Measurements from ENCODE around the gene PANK3. TPM values are rescaled to one million over a fixed set of nuclear protein-coding genes. Genes with fewer than 3 reads are reported as not detected.

Gene PANK3
- total and polyA plus RNA-seq, 10 of the 15 experiments (the other 5 are each of a cell fraction or from before 2014, with no cell fraction given): 4.7 to 43.7 (median 23.9) TPM

DNA sequence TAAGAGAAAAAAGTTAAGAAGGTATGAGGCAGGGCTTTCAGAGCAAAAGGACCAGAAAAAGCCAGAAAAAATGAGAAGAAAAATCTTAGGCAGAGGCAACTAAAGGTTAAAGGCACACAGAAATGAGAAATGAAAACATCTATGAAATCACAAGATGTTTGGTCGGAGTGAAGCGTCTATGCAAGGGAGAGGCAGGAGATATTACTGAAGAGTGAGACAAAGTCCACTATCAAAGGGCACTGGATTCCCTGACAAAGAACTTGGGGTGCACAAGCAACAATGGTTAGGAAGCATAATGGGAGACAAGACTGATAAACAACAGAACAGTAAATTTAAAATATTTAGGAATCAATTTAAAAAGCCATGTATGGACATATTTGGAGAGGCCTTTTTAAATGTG is 16.9 kb downstream of the PANK3 start:
- Histone ChIP-seq H4K20me1 (ENCODE audit: control insufficient read depth, insufficient read depth) (no peaks in the 10 kb centered on the region), H3K27ac (ENCODE audit: control insufficient read depth, insufficient read depth) (no peak overlapping the region), H3K9ac (ENCODE audit: control insufficient read depth, insufficient read depth, low read length) (no peak overlapping the region), H3K79me2 (ENCODE audit: control insufficient read depth, insufficient read depth, low read length) (peaks cover 4% of the 10 kb centered on the region), H3K36me3 (ENCODE audit: control insufficient read depth in 2 of 2, insufficient read depth in 2 of 2, low read length in 1 of 2) (peaks cover 0 to 36% of the 10 kb centered on the region in 2 experiments), H3K27me3 (replicated peaks in 1 of 2; ENCODE audit: control insufficient read depth in 2 of 2, insufficient read depth in 2 of 2, low read length in 1 of 2) (no peaks in the 10 kb centered on the region), H3K4me2 (ENCODE audit: control insufficient read depth, insufficient read depth) (no peak overlapping the region), H2AFZ (ENCODE audit: control insufficient read depth, low read depth, low read length) (no peak overlapping the region), H3K9me3 (replicated peaks; ENCODE audit: control insufficient read depth, insufficient read depth, low read length) (no peaks in the 10 kb centered on the region), H3K4me3 (no peak overlapping the region), H3K4me1 (ENCODE audit: control insufficient read depth, insufficient read depth, low read length) (no peaks in the 10 kb centered on the region)
- ChIA-PET SMC1A (ENCODE audit: uncharacterized antibody, unreplicated experiment) (no interaction called here), POLR2A (no interaction called here), CTCF (interaction anchor here (1.5 kb wide), 1 partner anchor 13 kb away, joined by 3 read pairs; no protein-coding TSS in a partner anchor), RAD21 (ENCODE audit: unreplicated experiment) (no interaction called here)
- in situ Hi-C loops (cut with MboI): no loop called here
- WGBS (ENCODE audit: insufficient coverage, insufficient replicate concordance, low lambda C conversion rate, missing lambda C conversion rate): 100% methylated on average over 2 of the region's 2 CpGs
- TF ChIP-seq MYB (IDR thresholded peaks at IDR 0.05; ENCODE audit: borderline replicate concordance, low read depth, low read length) (no peak), ELK1 (IDR thresholded peaks at IDR 0.05; ENCODE audit: low read depth, low read length) (no peak), ZNF384 (IDR thresholded peaks at IDR 0.05; ENCODE audit: borderline replicate concordance, low read depth, low read length) (no peak), SIX5 (IDR thresholded peaks at IDR 0.05; ENCODE audit: low read depth, low read length, severe bottlenecking) (no peak), SMAD1 (IDR thresholded peaks at IDR 0.05; ENCODE audit: low read depth, partially characterized antibody) (no peak), NRF1 (conservative IDR thresholded peaks at IDR 0.05; ENCODE audit: low read depth, low read length) (no peak), CREM (IDR thresholded peaks at IDR 0.05; ENCODE audit: low read depth) (no peak), SPI1 (IDR thresholded peaks at IDR 0.05; ENCODE audit: borderline replicate concordance, insufficient read depth, low read depth, low read length) (no peak), SMARCA5 (IDR thresholded peaks at IDR 0.05) (no peak)
- intact Hi-C loops (cut with micrococcal nuclease; ENCODE audit: unreplicated experiment): no loop called here
- no TSS peak for BruUV-seq (replicated peaks)
- no peak for ATAC-seq
- no peak for FAIRE-seq
- DNase-seq (ENCODE audit: low read depth, low spot score): no peak
